Thyroid gland (tissue), 4 donors: ENCODE measurements around the gene POLD2. TPM values are rescaled to one million over a fixed set of nuclear protein-coding genes. Genes with fewer than 3 reads are reported as not detected.

Experiments
- DNase-seq, 2 donors: peaks; one replicate each; pipeline ENCODE4 v3.0.0-alpha.2; 2019
- H3K27ac ChIP-seq, 3 donors: fragments of 200-600 bp; sonication (generic); 1 replicate in 2 of 3; 2 replicates in 1 of 3; pipeline ENCODE4 v1.5.1; 2016 to 2019; ENCODE audit warnings: mild to moderate bottlenecking in 1 of 3, moderate library complexity in 1 of 3
- H3K27me3 ChIP-seq: fragments of 200-600 bp; sonication (generic); one replicate; pipeline ENCODE4 v1.5.1; 2019
- H3K36me3 ChIP-seq, 2 donors: fragments of 200-600 bp; sonication (generic); one replicate each; pipeline ENCODE4 v1.5.1; 2016 to 2019
- H3K4me1 ChIP-seq, 2 donors: fragments of 200-600 bp; sonication (generic); one replicate each; pipeline ENCODE4 v1.5.1; 2017 to 2019
- H3K4me3 ChIP-seq, 3 donors: fragments of 200-600 bp; sonication (generic); replicated peaks in 1 of 3; 1 replicate in 2 of 3; 2 replicates in 1 of 3; pipeline ENCODE4 v1.5.1; 2016; ENCODE audit warnings: mild to moderate bottlenecking in 1 of 3
- H3K9me3 ChIP-seq: fragments of 200-600 bp; sonication (generic); one replicate; pipeline ENCODE4 v1.5.1; 2017
- CTCF ChIP-seq, 6 experiments: fragments of 200-600 bp in 3 of 6; fragments of 450-650 bp in 3 of 6; sonication (generic) in 3 of 6; IDR thresholded peaks; one replicate each; pipeline ENCODE4 v1.5.1; 2016 to 2019; ENCODE audit warnings: antibody characterized with exemption in 6 of 6, mild to moderate bottlenecking in 2 of 6, inconsistent platforms in 1 of 6, moderate library complexity in 1 of 6
- POLR2A ChIP-seq, 2 donors: fragments of 450-650 bp; IDR thresholded peaks; one replicate each; pipeline ENCODE4 v1.6.1; 2017; ENCODE audit warnings: antibody characterized with exemption in 2 of 2, mild to moderate bottlenecking in 2 of 2, moderate library complexity in 1 of 2
- WGBS, 2 donors: methylation state at CpG; one replicate each; pipeline ENCODE4 v1.1.5; 2017; 5-methylcytosine and 5-hydroxymethylcytosine counted together
- intact Hi-C: fragments of 100-400 bp; cut with DNase I; formaldehyde crosslinking; loops from one replicate; pipeline ENCODE4 v1.15.1; 2023
- total RNA-seq, 4 donors: library from RNA; depleted of rRNA; stranded (reverse); fragments of >200 nt; gene quantifications; one replicate each; pipeline ENCODE4 v1.2.3, GENCODE V29; 2016

The POLD2 gene
- total RNA-seq, 4 donors from 2014 or later: 48.8 to 65.8 (median 55.1) TPM

- TF ChIP-seq CTCF (IDR thresholded peaks at IDR 0.05) (no peak), POLR2A (IDR thresholded peaks at IDR 0.05) (no peak)
- H3K4me3 ChIP-seq: no peak overlapping the region
- no peak overlapping the region for H3K27ac ChIP-seq
- H3K9me3 ChIP-seq: no peaks in the 10 kb centered on the region
- H3K36me3 ChIP-seq: peaks cover 28 to 49% of the 10 kb centered on the region in 2 donors
- intact Hi-C loops: loop anchor here (5.0 kb wide), 1 partner anchor 41 kb away; no protein-coding TSS in a partner anchor
- H3K4me1 ChIP-seq: peaks cover 26 to 53% of the 10 kb centered on the region in 2 donors
- H3K27me3 ChIP-seq: no peaks in the 10 kb centered on the region
- no peak for DNase-seq
- WGBS, 2 donors: 95 to 99% methylated on average over 9 to 13 of the region's 20 CpGs
These were observed 47.0 kb downstream of the POLD2 start for GRCh38 chr7:44076101-44076895.

GRCh38 chr7:44075296-44076075, 47.9 kb downstream of the POLD2 start:
- WGBS, 2 donors: 78 to 91% methylated on average over 17 of the region's 17 CpGs
- H3K4me3 ChIP-seq: no peak overlapping the region
- H3K4me1 ChIP-seq: peaks cover 19 to 45% of the 10 kb centered on the region in 2 donors
- no peak for DNase-seq
- TF ChIP-seq CTCF (IDR thresholded peaks at IDR 0.05) (no peak), POLR2A (IDR thresholded peaks at IDR 0.05) (no peak)
- intact Hi-C loops: loop anchor here (5.0 kb wide), 1 partner anchor 42 kb away; no protein-coding TSS in a partner anchor
- peaks cover 28 to 49% of the 10 kb centered on the region in 2 donors for H3K36me3 ChIP-seq
- H3K27ac ChIP-seq: no peak overlapping the region
- H3K27me3 ChIP-seq: no peaks in the 10 kb centered on the region
- H3K9me3 ChIP-seq: no peaks in the 10 kb centered on the region

- H3K27ac ChIP-seq: peak overlapping the region in 2 of 3 donors; percentile 34 to 46
- peaks cover 18 to 43% of the 10 kb centered on the region in 2 donors for H3K36me3 ChIP-seq
These were observed 49.0 kb downstream of the POLD2 start for GRCh38 chr7:44074349-44074695.

GRCh38 chr7:44073664-44074348, 49.5 kb downstream of the POLD2 start:
- DNase-seq: no peak
- intact Hi-C loops: no loop called here
- H3K27me3 ChIP-seq: no peaks in the 10 kb centered on the region
- no peak for TF ChIP-seq CTCF (IDR thresholded peaks at IDR 0.05)
- TF ChIP-seq POLR2A (IDR thresholded peaks at IDR 0.05): no peak
- 73 to 82% methylated on average over 14 to 26 of the region's 26 CpGs for WGBS, 2 donors
- H3K36me3 ChIP-seq: peaks cover 18 to 43% of the 10 kb centered on the region in 2 donors
- no peak overlapping the region for H3K4me3 ChIP-seq
- H3K27ac ChIP-seq: peak overlapping the region in 2 of 3 donors; percentile 34 to 46
- H3K9me3 ChIP-seq: no peaks in the 10 kb centered on the region
- peaks cover 12 to 28% of the 10 kb centered on the region in 2 donors for H3K4me1 ChIP-seq

More at GRCh38 chr7:44074349-44074695, 49.0 kb downstream of the POLD2 start:
- no peaks in the 10 kb centered on the region for H3K27me3 ChIP-seq
- DNase-seq: no peak
- WGBS, 2 donors: 80 to 92% methylated on average over 6 to 11 of the region's 13 CpGs
- H3K4me3 ChIP-seq: no peak overlapping the region
- no peaks in the 10 kb centered on the region for H3K9me3 ChIP-seq
- intact Hi-C loops: no loop called here
- TF ChIP-seq CTCF (IDR thresholded peaks at IDR 0.05) (no peak), POLR2A (IDR thresholded peaks at IDR 0.05) (no peak)
- peaks cover 17 to 34% of the 10 kb centered on the region in 2 donors for H3K4me1 ChIP-seq
